H1 (cell line): ENCODE results near the gene KLHL24. TPM values are rescaled to one million over a fixed set of nuclear protein-coding genes. Genes with fewer than 3 reads are reported as not detected.

Experiments used
- ASH2L ChIP-seq: fragments of 200-600, 300-600 bp; sonication (generic); IDR thresholded peaks from one replicate; pipeline ENCODE4 v1.7.1; 2017; ENCODE audit warnings: low read length
- CTCF ChIP-seq, 3 experiments: IDR thresholded peaks; 1 replicate in 2 of 3; 2 replicates in 1 of 3; pipeline versions ENCODE4 v1.5.1 to v1.6.1; 2011; ENCODE audit warnings: low read length in 3 of 3, mild to moderate bottlenecking in 3 of 3, inconsistent platforms in 2 of 3, low read depth in 1 of 3, moderate library complexity in 1 of 3; ENCODE audit not compliant: insufficient read depth in 1 of 3; ENCODE audit errors: control extremely low read depth in 1 of 3
- EZH2 ChIP-seq: fragments of 200-600 bp; sonication (generic); IDR thresholded peaks from 2 replicates; pipeline ENCODE4 v1.7.1; 2012; ENCODE audit warnings: low read depth, mild to moderate bottlenecking, moderate library complexity, low read length, inconsistent platforms; ENCODE audit not compliant: severe bottlenecking
- GABPA ChIP-seq: IDR thresholded peaks from 2 replicates; pipeline ENCODE4 v1.6.1; 2011; ENCODE audit warnings: mild to moderate bottlenecking, low read length, moderate library complexity, borderline replicate concordance; ENCODE audit not compliant: insufficient read depth
- MAX ChIP-seq: IDR thresholded peaks from 2 replicates; pipeline ENCODE4 v1.6.1; 2012; ENCODE audit warnings: inconsistent platforms
- POLR2AphosphoS5 ChIP-seq: IDR thresholded peaks from 2 replicates; pipeline ENCODE4 v1.6.1; 2011; ENCODE audit warnings: low read depth, low read length
- RBBP5 ChIP-seq: IDR thresholded peaks from 2 replicates; pipeline ENCODE4 v1.7.1; 2012; ENCODE audit warnings: low read depth, mild to moderate bottlenecking, inconsistent platforms, low read length, moderate library complexity, borderline replicate concordance
- SIN3A ChIP-seq, 2 experiments: IDR thresholded peaks in 1 of 2; conservative IDR thresholded peaks in 1 of 2; 2 replicates each; pipeline ENCODE4 v1.6.1; 2011 to 2012; ENCODE audit warnings: low read length in 2 of 2, improper control_type of control experiment in 1 of 2, low read depth in 1 of 2, mild to moderate bottlenecking in 1 of 2
- polyA plus RNA-seq, 7 experiments: library from polyadenylated mRNA; depleted of rRNA in 3 of 7; stranded (reverse) in 5 of 7; unstranded in 2 of 7; fragments of >200 nt in 5 of 7; fragments of 200-250 nt in 2 of 7; gene quantifications; 1 replicate in 5 of 7; 2 replicates in 1 of 7; 4 replicates in 1 of 7; pipeline versions ENCODE4 v1.2.1 to v1.2.3, GENCODE V29; 2011 to 2013; ENCODE audit warnings: missing spikeins in 2 of 7, mixed read lengths in 2 of 7
- total RNA-seq: library from RNA; stranded (reverse); fragmentation: NEBNext Ultra II Directional; extraction: Animal tissue kit (Norgen Biotek cat#: 25700); gene quantifications from 2 replicates; pipeline ENCODE4 v1.2.1, GENCODE V29; 2021
- TF ChIP-seq, protein P1 (sequence below): IDR thresholded peaks from 2 replicates; pipeline ENCODE4 v1.6.1; 2011; ENCODE audit warnings: low read length, improper control_type of control experiment

The KLHL24 gene
- total and polyA plus RNA-seq, 2 of the 8 experiments (the other 6 are each of a cell fraction or from before 2014, with no cell fraction given) = 12.5 to 36.2 TPM

GRCh38 chr3:183635431-183636220 is at the start of gene KLHL24 (continued):
- TF ChIP-seq EZH2 (no peak), POLR2AphosphoS5 (peak; percentile 97), MAX (peak; percentile 72), CTCF (IDR thresholded peaks at IDR 0.05; ENCODE audit: control extremely low read depth in 1 of 3, insufficient read depth in 1 of 3, low read depth in 1 of 3, low read length in 3 of 3) (no peak), SIN3A (conservative IDR thresholded peaks at IDR 0.05 in 1 of 2, IDR thresholded peaks at IDR 0.05 in 1 of 2; ENCODE audit: low read depth in 1 of 2, low read length in 2 of 2) (peak; percentile 39 to 87; a peak in 2 of 4 replicates), GABPA (no peak), RBBP5 (no peak; the same call in 1 of the 2 replicates), ASH2L (peak; percentile 57)
- TF ChIP-seq, protein P1, sequence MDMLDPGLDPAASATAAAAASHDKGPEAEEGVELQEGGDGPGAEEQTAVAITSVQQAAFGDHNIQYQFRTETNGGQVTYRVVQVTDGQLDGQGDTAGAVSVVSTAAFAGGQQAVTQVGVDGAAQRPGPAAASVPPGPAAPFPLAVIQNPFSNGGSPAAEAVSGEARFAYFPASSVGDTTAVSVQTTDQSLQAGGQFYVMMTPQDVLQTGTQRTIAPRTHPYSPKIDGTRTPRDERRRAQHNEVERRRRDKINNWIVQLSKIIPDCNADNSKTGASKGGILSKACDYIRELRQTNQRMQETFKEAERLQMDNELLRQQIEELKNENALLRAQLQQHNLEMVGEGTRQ = peak; percentile 76
